Measurements from ENCODE around the gene POLN.

DNA sequence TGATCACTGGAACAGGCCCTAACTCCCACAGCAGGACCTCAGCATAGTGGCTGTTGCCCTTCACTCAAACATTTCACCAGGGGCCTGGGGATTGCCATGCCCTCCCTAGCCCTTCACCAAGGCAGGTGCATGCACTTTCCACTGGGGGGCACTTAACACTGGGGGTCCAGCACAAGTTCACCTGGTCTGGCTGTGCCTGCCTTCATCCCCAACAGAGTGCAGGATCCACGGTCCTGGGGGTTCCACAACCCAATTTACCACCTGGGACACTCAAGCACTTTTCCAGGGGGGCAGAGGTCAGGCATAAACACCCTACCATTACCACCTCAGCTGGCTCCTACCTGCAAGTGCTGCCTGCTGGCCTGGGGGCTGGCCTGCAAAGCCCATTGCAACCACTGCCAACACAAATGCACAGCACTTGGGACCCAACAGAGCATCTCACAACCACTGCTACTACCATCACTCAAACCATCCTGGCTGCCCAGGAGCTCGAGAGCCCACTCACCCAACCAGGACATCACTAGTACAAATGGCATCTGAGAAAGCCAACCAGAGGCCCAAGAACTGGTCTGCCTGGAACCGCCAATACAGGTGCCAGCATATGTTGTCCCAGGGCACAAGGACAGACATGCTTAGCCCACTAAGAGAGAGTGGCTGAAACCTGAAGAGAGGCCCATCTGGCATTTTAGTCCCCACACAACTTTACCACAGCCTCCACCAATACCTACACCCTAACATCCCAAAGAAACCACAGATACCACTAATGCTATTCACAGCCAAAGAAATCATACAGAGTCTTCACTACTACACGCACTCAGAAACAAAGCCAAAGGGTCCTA, 139.7 kb downstream of the POLN start:
- TF ChIP-seq, protein P1, sequence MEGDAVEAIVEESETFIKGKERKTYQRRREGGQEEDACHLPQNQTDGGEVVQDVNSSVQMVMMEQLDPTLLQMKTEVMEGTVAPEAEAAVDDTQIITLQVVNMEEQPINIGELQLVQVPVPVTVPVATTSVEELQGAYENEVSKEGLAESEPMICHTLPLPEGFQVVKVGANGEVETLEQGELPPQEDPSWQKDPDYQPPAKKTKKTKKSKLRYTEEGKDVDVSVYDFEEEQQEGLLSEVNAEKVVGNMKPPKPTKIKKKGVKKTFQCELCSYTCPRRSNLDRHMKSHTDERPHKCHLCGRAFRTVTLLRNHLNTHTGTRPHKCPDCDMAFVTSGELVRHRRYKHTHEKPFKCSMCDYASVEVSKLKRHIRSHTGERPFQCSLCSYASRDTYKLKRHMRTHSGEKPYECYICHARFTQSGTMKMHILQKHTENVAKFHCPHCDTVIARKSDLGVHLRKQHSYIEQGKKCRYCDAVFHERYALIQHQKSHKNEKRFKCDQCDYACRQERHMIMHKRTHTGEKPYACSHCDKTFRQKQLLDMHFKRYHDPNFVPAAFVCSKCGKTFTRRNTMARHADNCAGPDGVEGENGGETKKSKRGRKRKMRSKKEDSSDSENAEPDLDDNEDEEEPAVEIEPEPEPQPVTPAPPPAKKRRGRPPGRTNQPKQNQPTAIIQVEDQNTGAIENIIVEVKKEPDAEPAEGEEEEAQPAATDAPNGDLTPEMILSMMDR (conservative IDR thresholded peaks at IDR 0.05; ENCODE audit: low read length), result no peak
- no peak for TF ChIP-seq EZH2phosphoT487 (IDR thresholded peaks at IDR 0.05; ENCODE audit: borderline replicate concordance)

Data from Loucy (cell line).